Heart left ventricle (tissue), 16 donors: ENCODE results near the gene SCAMP4. TPM values are rescaled to one million over a fixed set of nuclear protein-coding genes. Genes with fewer than 3 reads are reported as not detected.
A peak's percentile ranks its signal among the peaks of the same experiment; 100 is the strongest.

Source experiments
- ATAC-seq, 4 donors: fragments of 200-7000 bp; cut with Tn5 transposase; one replicate each; pipeline ENCODE4 v1.9.1; 2020 to 2022; ENCODE audit warnings: moderate library complexity in 4 of 4, mild to moderate bottlenecking in 3 of 4, moderate number of reproducible peaks in 1 of 4
- DNase-seq, 5 donors: peaks; one replicate each; pipeline ENCODE4 v3.0.0-alpha.2; 2020
- H3K27ac ChIP-seq, 12 donors: fragments of 200-600 bp; sonication (generic) in 4 of 12; one replicate each; pipeline versions ENCODE4 v1.5.0 to v1.8.0; 2016 to 2022; ENCODE audit warnings: mild to moderate bottlenecking in 2 of 12
- H3K27me3 ChIP-seq, 9 donors: fragments of 200-600 bp; sonication (generic) in 2 of 9; one replicate each; pipeline versions ENCODE4 v1.5.1 to v1.8.0; 2016 to 2022; ENCODE audit warnings: mild to moderate bottlenecking in 3 of 9
- H3K36me3 ChIP-seq, 9 donors: fragments of 200-600 bp; sonication (generic) in 2 of 9; one replicate each; pipeline versions ENCODE4 v1.5.0 to v1.8.0; 2018 to 2022; ENCODE audit warnings: mild to moderate bottlenecking in 2 of 9
- H3K4me1 ChIP-seq, 12 donors: fragments of 200-600 bp; sonication (generic) in 4 of 12; one replicate each; pipeline versions ENCODE4 v1.5.0 to v1.8.0; 2016 to 2022; ENCODE audit warnings: mild to moderate bottlenecking in 3 of 12
- H3K4me3 ChIP-seq, 12 donors: fragments of 200-600 bp; sonication (generic) in 4 of 12; one replicate each; pipeline versions ENCODE4 v1.5.0 to v1.8.0; 2017 to 2022; ENCODE audit warnings: mild to moderate bottlenecking in 9 of 12, moderate library complexity in 4 of 12
- H3K9me3 ChIP-seq, 12 donors: fragments of 200-600 bp; sonication (generic) in 4 of 12; one replicate each; pipeline versions ENCODE4 v1.5.0 to v1.8.0; 2016 to 2022; ENCODE audit warnings: mild to moderate bottlenecking in 1 of 12
- POLR2A ChIP-seq, 2 donors: fragments of 450-650 bp; IDR thresholded peaks; one replicate each; pipeline ENCODE4 v1.6.1; 2017; ENCODE audit warnings: antibody characterized with exemption in 2 of 2, mild to moderate bottlenecking in 2 of 2, moderate library complexity in 2 of 2
- WGBS, 4 donors: extraction: QIAGEN DNeasy Blood & Tissue Kit in 2 of 4; methylation state at CpG; one replicate each; pipeline versions ENCODE4 v1.1.5 to v1.1.7; 2013 to 2018; 5-methylcytosine and 5-hydroxymethylcytosine counted together
- intact Hi-C, 10 donors: fragments of 100-400 bp; cut with DNase I; formaldehyde crosslinking; loops; one replicate each; pipeline versions ENCODE4 v1.11.1 to v1.14.2; 2022
- polyA plus RNA-seq, 2 donors: library from polyadenylated mRNA; stranded (reverse); fragments of 200-250 nt; gene quantifications; one replicate each; pipeline ENCODE4 v1.2.3, GENCODE V29; 2013
- total RNA-seq, 9 donors: library from RNA; depleted of rRNA in 2 of 9; stranded (reverse); fragments of >200 nt in 2 of 9; fragmentation: NEBNext Ultra II Directional in 3 of 9; extraction: Animal tissue kit (Norgen Biotek cat#: 25700) in 3 of 9; gene quantifications; one replicate each; pipeline versions ENCODE4 v1.1.0 to v1.2.4, GENCODE V29; 2016 to 2023
- TF ChIP-seq, protein P1 (sequence below), 12 donors: fragments of 200-600 bp; sonication (generic) in 4 of 12; IDR thresholded peaks; one replicate each; pipeline versions ENCODE4 v1.5.0 to v1.8.0; 2018 to 2022; ENCODE audit warnings: antibody characterized with exemption in 12 of 12, mild to moderate bottlenecking in 5 of 12
- donor health status: ischemic (EF 13 %, LVEDD 7.1; RV severe dilation, severe dysfunction).
- donor health status: healthy with polysubstance abuse.
- donor health status: DM: no; HTN: yes; CAD: no.
- donor health status: DM: no; HTN: no; CAD: no.
- donor health status: ischemic (EF 25% LVEDD 6.9; RV normal size, moderate dysfunction).
- donor health status: ischemic (EF 25% LVEDD 5.7; RV mildly dilated, moderate dysfunction).
- donor health status: healthy.
- donor health status: DM: yes; HTN: yes; CAD: no.
- donor health status: ischemic (EF 35%, LVEDD 5.7; RV mildly dilated, moderate dysfunction).
- donor health status: nonischemic (EF 11% LVEDD 7.7; RV severe dilation, severe dysfunction).
- donor health status: DM: yes; HTN: yes; CAD: no.
- donor health status: PGD.
- donor health status: ischemic (EF 29% LVEDD 5.4; RV normal size, mild dysfunction).
- donor health status: nonischemic (EF 23%, LVEDD 6.1; RV moderate dilation, normal function).

The SCAMP4 gene
- total and polyA plus RNA-seq, 11 donors, result 13.5 to 38.8 (median 19.1) TPM

DNA sequence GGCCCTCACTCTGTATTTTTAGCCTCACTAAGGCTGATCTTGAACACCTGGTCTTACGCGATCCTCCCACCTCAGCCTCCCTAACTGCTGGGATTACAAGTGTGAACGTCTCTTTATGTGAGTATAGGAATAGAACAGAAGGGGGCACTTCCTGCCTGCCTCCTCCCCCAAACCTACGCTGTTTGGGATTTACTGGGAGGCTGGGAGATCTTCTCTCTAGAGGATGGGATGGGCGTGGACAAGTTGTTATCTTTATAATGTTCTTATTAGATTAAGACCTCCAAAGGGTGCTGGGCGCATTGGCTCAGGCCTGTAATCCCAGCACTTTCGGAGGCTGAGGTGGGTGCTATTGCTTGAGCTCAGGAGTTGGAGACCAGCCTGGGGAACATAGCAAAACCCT lies 32.9 kb downstream of the SCAMP4 start:
- ATAC-seq, result no peak
- WGBS, 4 donors, result 65 to 85% (median 79%) methylated on average over 7 of the region's 7 CpGs
- Histone ChIP-seq H3K27ac (no peak overlapping the region), H3K4me3 (no peak overlapping the region), H3K4me1 (peaks cover 3 to 36% (median 18%) of the 10 kb centered on the region in 12 donors), H3K9me3 (peaks cover 0 to 7% (median 0%) of the 10 kb centered on the region in 12 donors), H3K27me3 (no peaks in the 10 kb centered on the region), H3K36me3 (no peaks in the 10 kb centered on the region)
- DNase-seq, result no peak
- TF ChIP-seq POLR2A (IDR thresholded peaks at IDR 0.05), result no peak
- TF ChIP-seq, protein P1, sequence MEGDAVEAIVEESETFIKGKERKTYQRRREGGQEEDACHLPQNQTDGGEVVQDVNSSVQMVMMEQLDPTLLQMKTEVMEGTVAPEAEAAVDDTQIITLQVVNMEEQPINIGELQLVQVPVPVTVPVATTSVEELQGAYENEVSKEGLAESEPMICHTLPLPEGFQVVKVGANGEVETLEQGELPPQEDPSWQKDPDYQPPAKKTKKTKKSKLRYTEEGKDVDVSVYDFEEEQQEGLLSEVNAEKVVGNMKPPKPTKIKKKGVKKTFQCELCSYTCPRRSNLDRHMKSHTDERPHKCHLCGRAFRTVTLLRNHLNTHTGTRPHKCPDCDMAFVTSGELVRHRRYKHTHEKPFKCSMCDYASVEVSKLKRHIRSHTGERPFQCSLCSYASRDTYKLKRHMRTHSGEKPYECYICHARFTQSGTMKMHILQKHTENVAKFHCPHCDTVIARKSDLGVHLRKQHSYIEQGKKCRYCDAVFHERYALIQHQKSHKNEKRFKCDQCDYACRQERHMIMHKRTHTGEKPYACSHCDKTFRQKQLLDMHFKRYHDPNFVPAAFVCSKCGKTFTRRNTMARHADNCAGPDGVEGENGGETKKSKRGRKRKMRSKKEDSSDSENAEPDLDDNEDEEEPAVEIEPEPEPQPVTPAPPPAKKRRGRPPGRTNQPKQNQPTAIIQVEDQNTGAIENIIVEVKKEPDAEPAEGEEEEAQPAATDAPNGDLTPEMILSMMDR (IDR thresholded peaks at IDR 0.05), result no peak
- intact Hi-C loops, result loop anchor here in 1 of 10 donors (10.0 kb wide), 1 partner anchor 137 kb away; no protein-coding TSS in a partner anchor

DNA sequence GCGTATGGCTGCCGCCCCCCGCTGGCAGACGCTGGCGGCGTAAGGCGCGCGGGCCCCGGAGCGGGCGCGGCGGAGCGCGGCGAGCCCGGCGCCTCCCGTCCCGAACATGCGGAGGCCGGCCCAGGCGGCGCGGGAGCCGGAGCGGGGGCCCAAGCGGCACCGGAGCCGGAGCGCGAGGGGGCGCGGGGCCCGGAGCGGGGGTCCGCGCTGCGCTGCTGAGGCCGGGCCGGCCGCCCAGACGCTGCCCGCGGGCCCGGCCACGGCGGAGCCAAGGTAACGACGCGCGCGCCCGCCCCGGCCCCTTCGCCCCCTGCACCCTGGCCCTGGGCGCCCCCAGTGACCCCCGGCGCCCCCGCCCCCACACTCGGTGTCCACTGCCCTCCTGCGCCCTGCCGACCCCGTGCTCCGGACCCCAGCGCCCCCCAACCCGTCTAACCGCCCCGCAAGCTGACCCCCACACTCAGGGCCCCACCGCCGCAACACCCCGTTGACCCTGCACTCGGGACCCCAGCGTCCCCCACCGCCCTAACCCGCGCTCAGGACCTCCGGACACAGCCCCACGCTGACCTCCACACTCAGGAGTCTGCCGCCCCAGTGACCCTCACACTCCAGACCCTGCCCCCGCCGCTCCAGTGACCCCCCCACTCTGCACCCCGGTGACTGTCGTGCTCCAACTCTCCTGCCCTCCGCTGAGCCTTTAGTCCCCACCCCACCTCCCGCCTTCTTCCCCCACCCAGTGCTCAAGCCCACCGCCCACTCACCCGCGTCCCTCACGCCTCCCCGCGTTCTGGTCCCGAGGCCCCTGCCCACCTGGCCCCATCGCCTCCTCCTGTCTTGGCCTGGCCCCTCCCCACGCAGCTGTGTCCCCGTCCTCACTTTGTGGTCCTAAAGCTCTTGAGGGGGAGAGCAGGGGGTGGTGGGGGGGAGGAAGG lies 36.2 kb downstream of the SCAMP4 start, which contains the start of gene CSNK1G2:
CSNK1G2 (plus strand) TSS at position 27 of the 932 bp plus-strand sequence. CDS start 28,601 bp downstream, outside the sequence.
- Histone ChIP-seq H3K27me3 (no peaks in the 10 kb centered on the region), H3K4me1 (peaks cover 3 to 51% (median 27%) of the 10 kb centered on the region in 12 donors), H3K27ac (peak within 1 kb of the TSS; percentile 96 to 100 (median 99)), H3K36me3 (no peaks in the 10 kb centered on the region), H3K4me3 (peak within 1 kb of the TSS; percentile 33 to 96 (median 82)), H3K9me3 (no peaks in the 10 kb centered on the region)
- DNase-seq (peak in 1 of 5 donors; percentile 43), ATAC-seq (peak in 1 of 4 donors; percentile 1)
- intact Hi-C loops, result no loop called here
- WGBS, 4 donors, result 0 to 1% (median 1%) methylated on average over 9 to 97 of the region's 97 CpGs
- TF ChIP-seq, protein P1 (IDR thresholded peaks at IDR 0.05), result peak in 3 of 12 donors; percentile 22 to 30 (median 25)
- TF ChIP-seq POLR2A (IDR thresholded peaks at IDR 0.05), result no peak

DNA sequence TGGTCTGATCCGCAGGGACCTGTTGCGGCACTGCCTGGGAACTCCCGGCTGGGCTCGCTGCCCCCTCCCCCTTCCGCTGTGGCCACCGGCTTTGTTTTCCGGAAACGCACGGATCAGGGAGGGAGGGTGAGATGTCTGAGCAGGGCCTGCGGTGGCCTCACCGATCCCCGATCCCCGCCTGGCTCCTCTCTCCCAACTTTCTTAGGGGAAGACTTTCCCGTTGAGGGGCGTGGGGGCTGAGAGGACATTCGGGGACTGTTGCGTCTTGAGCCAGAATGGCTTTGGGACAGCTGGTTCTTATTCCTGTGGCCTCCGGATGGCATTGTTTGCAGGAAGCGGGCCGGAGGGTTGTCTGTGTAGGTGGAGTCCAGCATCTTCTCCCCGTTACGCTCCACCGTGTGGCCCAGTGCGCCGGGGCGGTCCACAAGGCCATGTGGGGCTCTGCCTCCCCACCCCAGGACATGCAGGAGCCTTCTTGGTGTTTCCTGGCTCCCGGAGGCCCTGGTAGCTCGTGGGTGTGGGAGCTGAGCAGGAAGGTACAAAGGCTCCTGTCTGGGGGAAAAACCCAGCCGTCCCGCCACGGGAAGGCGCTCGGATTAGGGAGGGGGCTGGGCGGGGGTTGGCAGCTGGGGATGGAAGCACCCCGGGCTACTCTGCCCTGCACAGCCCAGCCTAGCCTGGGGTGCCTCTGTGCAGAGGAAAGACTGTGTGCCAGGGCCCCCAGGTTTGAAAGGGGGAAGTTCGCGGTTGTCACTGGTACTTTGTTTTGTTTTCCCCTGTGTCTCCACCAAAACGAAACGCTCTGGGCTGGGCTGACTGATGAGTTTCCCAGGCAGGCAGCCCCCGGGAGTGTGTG lies 37.1 kb downstream of the SCAMP4 start:
- whole genome bisulfite sequencing, 4 donors, result 3 to 7% (median 5%) methylated on average over 20 to 40 of the region's 40 CpGs
- peak; percentile 24 to 59 (median 36) for ATAC-seq

More for the DNA sequence above, 37.1 kb downstream of the SCAMP4 start:
- H3K27me3 ChIP-seq, result no peaks in the 10 kb centered on the region
- intact Hi-C loops, result no loop called here
- peaks cover 3 to 52% (median 27%) of the 10 kb centered on the region in 12 donors for H3K4me1 ChIP-seq
- no peaks in the 10 kb centered on the region for H3K36me3 ChIP-seq
- TF ChIP-seq, protein P1 (IDR thresholded peaks at IDR 0.05), result no peak
- TF ChIP-seq POLR2A (IDR thresholded peaks at IDR 0.05), result no peak
- DNase-seq, result peak; percentile 71 to 87 (median 82)
- no peaks in the 10 kb centered on the region for H3K9me3 ChIP-seq
- H3K4me3 ChIP-seq, result peak overlapping the region; percentile 27 to 96 (median 77)
- peak overlapping the region; percentile 15 to 100 (median 90) for H3K27ac ChIP-seq
